Endothelial cell (in vitro differentiated cells): Measurements from ENCODE around the gene CCDC201. TPM values are rescaled to one million over a fixed set of nuclear protein-coding genes. Genes with fewer than 3 reads are reported as not detected.

Experiments used
- DNase-seq: peaks from one replicate; pipeline ENCODE4 v3.0.0; 2021; ENCODE audit warnings: low spot score
- H3K27ac Mint-ChIP-seq: one replicate; pipeline ENCODE4 v1.8.0; 2021; ENCODE audit warnings: mixed read lengths, inconsistent platforms; ENCODE audit not compliant: unreplicated experiment
- H3K27me3 Mint-ChIP-seq: one replicate; pipeline ENCODE4 v1.8.0; 2021; ENCODE audit warnings: mild to moderate bottlenecking, moderate library complexity, mixed read lengths, inconsistent platforms; ENCODE audit not compliant: unreplicated experiment
- H3K36me3 Mint-ChIP-seq: one replicate; pipeline ENCODE4 v1.8.0; 2021; ENCODE audit warnings: mild to moderate bottlenecking, low read depth, mixed read lengths, inconsistent platforms; ENCODE audit not compliant: unreplicated experiment
- H3K4me1 Mint-ChIP-seq: one replicate; pipeline ENCODE4 v1.8.0; 2021; ENCODE audit warnings: mild to moderate bottlenecking, mixed read lengths, inconsistent platforms; ENCODE audit not compliant: unreplicated experiment
- H3K4me3 Mint-ChIP-seq: one replicate; pipeline ENCODE4 v1.8.0; 2021; ENCODE audit warnings: mild to moderate bottlenecking, mixed read lengths, inconsistent platforms; ENCODE audit not compliant: unreplicated experiment
- H3K9me3 Mint-ChIP-seq: one replicate; pipeline ENCODE4 v1.8.0; 2021; ENCODE audit warnings: mixed read lengths, inconsistent platforms; ENCODE audit not compliant: unreplicated experiment
- CTCF ChIP-seq: fragments of 200-600 bp; sonication (generic); IDR thresholded peaks from one replicate; pipeline ENCODE4 v1.5.0; 2021; ENCODE audit warnings: antibody characterized with exemption; ENCODE audit not compliant: unreplicated experiment
- total RNA-seq: library from RNA; stranded (reverse); fragmentation: NEBNext Ultra II Directional; extraction: Animal tissue kit (Norgen Biotek cat#: 25700); gene quantifications from one replicate; pipeline ENCODE4 v1.2.1, GENCODE V29; 2021; ENCODE audit not compliant: unreplicated experiment

CCDC201 gene
- total RNA-seq, 1 donor from 2014 or later, result not detected

- peaks cover 53% of the 10 kb centered on the region for H3K4me1 Mint-ChIP-seq
- H3K4me3 Mint-ChIP-seq, result peak overlapping the region; percentile 67
- no peak for TF ChIP-seq CTCF
- peak overlapping the region; percentile 90 for H3K27ac Mint-ChIP-seq
- no peaks in the 10 kb centered on the region for H3K9me3 Mint-ChIP-seq
- peak; percentile 37 for DNase-seq
- peaks cover 10% of the 10 kb centered on the region for H3K27me3 Mint-ChIP-seq
- no peaks in the 10 kb centered on the region for H3K36me3 Mint-ChIP-seq
Observed at GRCh38 chr7:45888993-45889366, 16.1 kb upstream of the CCDC201 start.

- Mint-ChIP-seq H3K36me3 (no peaks in the 10 kb centered on the region), H3K4me3 (peak within 1 kb of the TSS; percentile 81), H3K4me1 (peaks cover 48% of the 10 kb centered on the region), H3K27me3 (peaks cover 10% of the 10 kb centered on the region), H3K27ac (peak within 1 kb of the TSS; percentile 90), H3K9me3 (no peaks in the 10 kb centered on the region)
- no peak for TF ChIP-seq CTCF
- DNase-seq, result peak; percentile 50
Observed at GRCh38 chr7:45888185-45888992, 15.5 kb upstream of the CCDC201 start, which contains the start of gene IGFBP1. TSS of gene IGFBP1 (plus strand) at chr7:45888488. CDS start at chr7:45888653, 165 bp downstream.

- no peaks in the 10 kb centered on the region for H3K36me3 Mint-ChIP-seq
- no peak overlapping the region for H3K4me3 Mint-ChIP-seq
- H3K27ac Mint-ChIP-seq, result no peak overlapping the region
- peaks cover 10% of the 10 kb centered on the region for H3K27me3 Mint-ChIP-seq
- DNase-seq, result no peak
- TF ChIP-seq CTCF, result no peak
- no peaks in the 10 kb centered on the region for H3K9me3 Mint-ChIP-seq
- peaks cover 48% of the 10 kb centered on the region for H3K4me1 Mint-ChIP-seq
Observed at GRCh38 chr7:45886931-45887667, 14.2 kb upstream of the CCDC201 start.

GRCh38 chr7:45885264-45885882 is 12.5 kb upstream of the CCDC201 start:
- Mint-ChIP-seq H3K4me3 (peak overlapping the region; percentile 53), H3K4me1 (peaks cover 38% of the 10 kb centered on the region), H3K9me3 (no peaks in the 10 kb centered on the region), H3K27ac (no peak overlapping the region), H3K36me3 (no peaks in the 10 kb centered on the region), H3K27me3 (peaks cover 10% of the 10 kb centered on the region)
- DNase-seq, result no peak
- TF ChIP-seq CTCF, result no peak
